Left ventricle myocardium inferior (tissue), 1 donor: Measurements from ENCODE around the gene CACNA2D2. TPM values are rescaled to one million over a fixed set of nuclear protein-coding genes. Genes with fewer than 3 reads are reported as not detected.

Experiments used
- DNase-seq: peaks from one replicate; pipeline ENCODE4 v3.0.0-alpha.2; 2020
- H3K27ac ChIP-seq: fragments of 200-600 bp; replicated peaks from 2 replicates; pipeline ENCODE4 v1.8.0; 2021
- H3K27me3 ChIP-seq: fragments of 200-600 bp; 2 replicates; pipeline ENCODE4 v1.8.0; 2021; ENCODE audit warnings: low read depth
- H3K36me3 ChIP-seq: fragments of 200-600 bp; 2 replicates; pipeline ENCODE4 v1.8.0; 2021
- H3K4me1 ChIP-seq: fragments of 200-600 bp; 2 replicates; pipeline ENCODE4 v1.8.0; 2021
- H3K4me3 ChIP-seq: fragments of 200-600 bp; 2 replicates; pipeline ENCODE4 v1.8.0; 2021; ENCODE audit warnings: mild to moderate bottlenecking, moderate library complexity
- H3K9me3 ChIP-seq: fragments of 200-600 bp; replicated peaks from 2 replicates; pipeline ENCODE4 v1.8.0; 2021
- CTCF ChIP-seq: fragments of 200-600 bp; IDR thresholded peaks from 2 replicates; pipeline ENCODE4 v1.8.0; 2021; ENCODE audit warnings: antibody characterized with exemption, mild to moderate bottlenecking, borderline replicate concordance
- intact Hi-C: fragments of 100-400 bp; cut with micrococcal nuclease; formaldehyde crosslinking; loops from one replicate; pipeline ENCODE4 v1.11.0; 2022
- total RNA-seq: library from RNA; stranded (reverse); fragmentation: NEBNext Ultra II Directional; extraction: Animal tissue kit (Norgen Biotek cat#: 25700); gene quantifications from one replicate; pipeline ENCODE4 v1.2.1, GENCODE V29; 2021
- donor health status: DM: no; HTN: yes; CAD: no; lungs with severe emphysema.

CACNA2D2 gene
- total RNA-seq, 1 donor from 2014 or later = 2.3 TPM

DNA sequence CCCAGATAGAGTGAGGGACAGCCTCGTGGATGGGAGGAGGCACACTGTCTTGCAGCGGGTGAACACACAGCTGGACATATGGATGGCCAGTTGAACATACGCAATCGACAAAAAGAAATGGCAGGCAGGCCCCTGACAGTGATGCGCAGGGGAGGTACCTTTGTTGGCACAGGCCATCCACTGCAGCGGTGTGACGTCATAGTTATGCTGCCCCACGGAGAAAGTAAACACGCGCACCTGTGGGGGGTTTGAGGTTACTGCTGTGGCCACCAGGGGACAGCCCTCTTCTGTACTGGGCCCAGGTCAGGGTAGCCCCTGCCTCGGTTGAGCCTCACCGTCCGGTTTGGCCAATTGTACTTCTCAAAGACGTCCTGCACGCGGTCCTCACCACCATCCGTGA, 124.7 kb downstream of the CACNA2D2 start:
- H3K4me1 ChIP-seq = no peaks in the 10 kb centered on the region
- no peaks in the 10 kb centered on the region for H3K36me3 ChIP-seq
- no peak overlapping the region for H3K27ac ChIP-seq
- intact Hi-C loops = no loop called here
- H3K9me3 ChIP-seq = no peaks in the 10 kb centered on the region
- no peak for DNase-seq
- H3K4me3 ChIP-seq = no peak overlapping the region
- no peak for TF ChIP-seq CTCF
- no peaks in the 10 kb centered on the region for H3K27me3 ChIP-seq

GRCh38 chr3:50378024-50378423, 125.4 kb downstream of the CACNA2D2 start:
- DNase-seq = no peak
- Histone ChIP-seq H3K4me1 (no peaks in the 10 kb centered on the region), H3K27ac (no peak overlapping the region), H3K36me3 (no peaks in the 10 kb centered on the region), H3K27me3 (no peaks in the 10 kb centered on the region), H3K9me3 (no peaks in the 10 kb centered on the region), H3K4me3 (no peak overlapping the region)
- no peak for TF ChIP-seq CTCF
- intact Hi-C loops = no loop called here

- H3K36me3 ChIP-seq = no peaks in the 10 kb centered on the region
- TF ChIP-seq CTCF = no peak
- intact Hi-C loops = no loop called here
- no peak for DNase-seq
- H3K4me1 ChIP-seq = no peaks in the 10 kb centered on the region
- H3K27ac ChIP-seq = no peak overlapping the region
- peaks cover 4% of the 10 kb centered on the region for H3K27me3 ChIP-seq
- no peak overlapping the region for H3K4me3 ChIP-seq
- no peaks in the 10 kb centered on the region for H3K9me3 ChIP-seq
These were observed 128.0 kb downstream of the CACNA2D2 start for GRCh38 chr3:50375258-50375931.

- DNase-seq = no peak
- no peak overlapping the region for H3K27ac ChIP-seq
- H3K4me3 ChIP-seq = no peak overlapping the region
- intact Hi-C loops = no loop called here
- no peaks in the 10 kb centered on the region for H3K9me3 ChIP-seq
- no peaks in the 10 kb centered on the region for H3K36me3 ChIP-seq
- peaks cover 4% of the 10 kb centered on the region for H3K27me3 ChIP-seq
- no peak for TF ChIP-seq CTCF
- no peaks in the 10 kb centered on the region for H3K4me1 ChIP-seq
These were observed 128.8 kb downstream of the CACNA2D2 start for GRCh38 chr3:50374363-50375257.

DNA sequence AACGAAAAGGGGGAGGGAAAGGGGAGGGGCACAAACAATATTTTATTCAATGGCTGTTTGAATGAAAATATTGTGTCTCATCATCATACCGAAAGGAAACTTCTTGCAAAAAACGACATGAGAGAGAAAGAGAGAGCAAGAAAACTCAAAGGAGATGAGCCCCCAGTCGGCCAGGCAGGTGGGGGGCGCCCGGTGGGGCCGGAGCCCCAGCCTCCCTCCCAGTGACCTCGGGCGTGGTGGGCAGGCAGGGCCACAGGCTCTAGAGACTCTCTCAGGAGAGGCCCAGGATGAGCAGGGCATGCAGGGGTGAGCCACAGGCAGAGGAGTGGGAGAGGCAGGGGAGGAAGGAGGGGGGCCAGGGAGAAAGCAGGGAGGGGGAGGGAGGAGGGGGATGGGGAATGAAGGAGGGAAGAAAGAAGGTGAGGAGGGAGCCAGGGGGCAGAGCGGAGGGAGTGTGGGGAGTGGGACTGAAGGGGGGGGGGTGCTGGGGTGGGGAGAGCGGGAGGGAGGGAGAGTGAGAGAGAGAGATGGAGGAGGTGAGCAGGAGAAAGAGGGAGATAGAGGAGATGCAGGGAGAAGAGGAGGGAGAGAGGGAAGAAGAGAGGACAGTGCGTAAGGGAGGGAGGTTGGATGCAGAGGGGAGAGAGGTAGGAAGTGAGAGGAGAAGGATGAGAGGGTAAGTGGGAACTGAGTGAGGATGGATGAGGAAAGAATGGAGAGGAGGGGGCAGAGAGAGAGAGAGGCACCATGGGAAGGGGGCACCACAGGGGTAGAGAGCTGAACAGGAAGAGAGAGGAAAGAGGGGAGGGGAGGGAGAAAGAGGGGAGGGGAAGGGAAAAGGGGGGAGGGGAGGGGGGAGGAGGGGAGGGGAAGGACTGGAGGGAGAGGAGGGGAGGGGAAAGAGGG, 130.0 kb downstream of the CACNA2D2 start:
- H3K9me3 ChIP-seq = no peaks in the 10 kb centered on the region
- intact Hi-C loops = no loop called here
- peaks cover 4% of the 10 kb centered on the region for H3K27me3 ChIP-seq

More for the DNA sequence above, 130.0 kb downstream of the CACNA2D2 start:
- no peaks in the 10 kb centered on the region for H3K4me1 ChIP-seq
- H3K4me3 ChIP-seq = no peak overlapping the region
- no peak for DNase-seq
- H3K36me3 ChIP-seq = no peaks in the 10 kb centered on the region
- no peak for TF ChIP-seq CTCF
- no peak overlapping the region for H3K27ac ChIP-seq
